K562 (cell line): ENCODE results near the gene HES3. TPM values are rescaled to one million over a fixed set of nuclear protein-coding genes. Genes with fewer than 3 reads are reported as not detected.

ENCODE experiments used
- ATAC-seq: fragments of 200-7000 bp; cut with Tn5 transposase; 3 replicates; pipeline ENCODE4 v1.9.1; 2020; ENCODE audit warnings: moderate library complexity
- Bru-seq: library from RNA; stranded (reverse); fragments of 400-500 nt; gene quantifications from one replicate; lab custom pipeline; 2021; lab: Mats Ljungman, UMichigan
- BruChase-seq, 2 experiments: library from RNA; stranded (reverse); fragments of 400-500 nt; gene quantifications; one replicate each; lab custom pipeline; 2021; lab: Mats Ljungman, UMichigan
- BruUV-seq: library from RNA; stranded (reverse); fragments of 400-500 nt; replicated peaks from 2 replicates; lab custom pipeline; 2021; lab: Mats Ljungman, UMichigan
- CTCF ChIA-PET: fragments of 300-600 bp; formaldehyde crosslinking; extraction: SDS; loops from one replicate; lab custom pipeline; 2021; ENCODE audit warnings: low intra/inter-chr PET ratio; lab: Yijun Ruan, JAX
- POLR2A ChIA-PET: fragments of 300-600, 350-650 bp; sonication (Branson Sonifier 250); formaldehyde crosslinking; extraction: SDS; loops from one replicate; lab custom pipeline; 2021; ENCODE audit warnings: antibody characterized with exemption, inconsistent platforms; lab: Yijun Ruan, JAX
- DNase-seq, 4 experiments: peaks; one replicate each; pipeline versions ENCODE4 v3.0.0 to v3.0.0-alpha.2; 2011 to 2018; ENCODE audit warnings: low spot score in 3 of 4, mixed read lengths in 3 of 4; ENCODE audit errors: extremely low read depth in 1 of 4
- FAIRE-seq: peaks from 2 replicates; lab custom pipeline; 2011; peaks lifted over from hg19 to GRCh38; lab: Jason Lieb, UNC
- H2AFZ ChIP-seq: 2 replicates; pipeline ENCODE4 v1.6.0; 2011; ENCODE audit warnings: low read depth, low read length, control low read depth, inconsistent platforms
- H3K27ac ChIP-seq: fragments of 200-600 bp; 3 replicates; pipeline ENCODE4 v1.8.0; 2011; ENCODE audit warnings: low read depth, mild to moderate bottlenecking, control low read depth, inconsistent platforms, low read length, moderate library complexity, mixed read lengths; ENCODE audit errors: extremely low read depth
- H3K27me3 ChIP-seq, 2 experiments: fragments of 300-600 bp in 1 of 2; 2 replicates in 1 of 2; 3 replicates in 1 of 2; pipeline versions ENCODE4 v1.6.0 to v1.8.0; 2011; ENCODE audit warnings: inconsistent platforms in 2 of 2, low read length in 2 of 2, mild to moderate bottlenecking in 1 of 2, mixed read lengths in 1 of 2, moderate library complexity in 1 of 2; ENCODE audit not compliant: control insufficient read depth in 2 of 2, insufficient read depth in 2 of 2
- H3K36me3 ChIP-seq: fragments of 300-600 bp; 3 replicates; pipeline ENCODE4 v1.8.0; 2011; ENCODE audit warnings: mild to moderate bottlenecking, low read length, inconsistent platforms; ENCODE audit not compliant: control insufficient read depth, insufficient read depth
- H3K4me1 ChIP-seq, 2 experiments: fragments of 200-600 bp in 1 of 2; replicated peaks in 1 of 2; 2 replicates in 1 of 2; 3 replicates in 1 of 2; pipeline versions ENCODE4 v1.5.1 to v1.8.0; 2011; ENCODE audit warnings: inconsistent platforms in 2 of 2, low read length in 2 of 2, mild to moderate bottlenecking in 1 of 2, mixed read lengths in 1 of 2, moderate library complexity in 1 of 2; ENCODE audit not compliant: control insufficient read depth in 2 of 2, insufficient read depth in 2 of 2
- H3K4me2 ChIP-seq: 2 replicates; pipeline ENCODE4 v1.6.1; 2011; ENCODE audit warnings: low read length, control low read depth, inconsistent platforms, mixed read lengths; ENCODE audit not compliant: insufficient read depth
- H3K4me3 ChIP-seq: fragments of 200-600 bp; sonication (generic), shearing (Covaris generic); 2 replicates; pipeline ENCODE4 v1.5.1; 2016; ENCODE audit warnings: control low read depth, inconsistent platforms
- H3K79me2 ChIP-seq: fragments of 200-600 bp; 3 replicates; pipeline ENCODE4 v1.8.0; 2011; ENCODE audit warnings: low read length, inconsistent platforms; ENCODE audit not compliant: control insufficient read depth, insufficient read depth
- H3K9ac ChIP-seq, 2 experiments: 2 replicates each; pipeline versions ENCODE4 v1.6.0 to v1.6.1; 2011; ENCODE audit warnings: low read depth in 2 of 2, low read length in 2 of 2, control low read depth in 1 of 2, inconsistent platforms in 1 of 2, mild to moderate bottlenecking in 1 of 2, mixed read lengths in 1 of 2; ENCODE audit not compliant: insufficient read depth in 1 of 2
- H3K9me1 ChIP-seq: one replicate; pipeline ENCODE4 v1.6.0; 2011; ENCODE audit warnings: inconsistent platforms, mild to moderate bottlenecking, low read length, moderate library complexity; ENCODE audit not compliant: control insufficient read depth, insufficient read depth
- H3K9me3 ChIP-seq: replicated peaks from 2 replicates; pipeline ENCODE4 v1.5.1; 2011; ENCODE audit warnings: low read depth, low read length, inconsistent platforms; ENCODE audit not compliant: control insufficient read depth, insufficient read depth
- H4K20me1 ChIP-seq: replicated peaks from 2 replicates; pipeline ENCODE4 v1.6.1; 2011; ENCODE audit warnings: low read length, inconsistent platforms, mixed read lengths; ENCODE audit not compliant: control insufficient read depth, insufficient read depth
- CBFB ChIP-seq: sonication (generic); formaldehyde crosslinking; IDR thresholded peaks from 2 replicates; pipeline ENCODE4 v1.4.0; 2020; ENCODE audit warnings: mild to moderate bottlenecking, missing genetic modification reagents
- CTBP1 ChIP-seq: fragments of 450-650 bp; IDR thresholded peaks from 2 replicates; pipeline ENCODE4 v1.6.1; 2016; ENCODE audit warnings: borderline replicate concordance
- ERF ChIP-seq: fragments of 450-650 bp; formaldehyde crosslinking; IDR thresholded peaks from 2 replicates; pipeline ENCODE4 v1.4.0; 2020; ENCODE audit warnings: mild to moderate bottlenecking, mixed read lengths
- FOXA3 ChIP-seq, 2 experiments: fragments of 450-650 bp in 1 of 2; sonication (generic) in 1 of 2; formaldehyde crosslinking; IDR thresholded peaks in 1 of 2; conservative IDR thresholded peaks in 1 of 2; 2 replicates each; pipeline versions ENCODE4 v1.4.0 to v1.8.0; 2020 to 2022; ENCODE audit warnings: mild to moderate bottlenecking in 2 of 2, missing genetic modification reagents in 1 of 2
- HBP1 ChIP-seq: fragments of 450-650 bp; formaldehyde crosslinking; IDR thresholded peaks from 2 replicates; pipeline ENCODE4 v1.4.0; 2022; ENCODE audit warnings: missing genetic modification characterization
- HMG20B ChIP-seq: fragments of 250-450 bp; sonication (Bioruptor Pico); IDR thresholded peaks from 2 replicates; pipeline ENCODE4 v1.5.0; 2021; ENCODE audit warnings: mild to moderate bottlenecking
- IRF1 ChIP-seq: sonication (generic); formaldehyde crosslinking; IDR thresholded peaks from 2 replicates; pipeline ENCODE4 v1.8.0; 2022; ENCODE audit warnings: missing genetic modification reagents, mild to moderate bottlenecking, borderline replicate concordance
- MCM5 ChIP-seq: fragments of 450-650 bp; IDR thresholded peaks from 2 replicates; pipeline ENCODE4 v1.6.1; 2016; ENCODE audit warnings: low read depth
- MLX ChIP-seq, 2 experiments: fragments of 450-650 bp in 1 of 2; sonication (generic) in 1 of 2; formaldehyde crosslinking; conservative IDR thresholded peaks; 2 replicates each; pipeline versions ENCODE4 v1.4.0 to v1.8.1; 2020 to 2022; ENCODE audit warnings: mild to moderate bottlenecking in 1 of 2, missing genetic modification reagents in 1 of 2
- NR4A1 ChIP-seq, 2 experiments: fragments of 250-450 bp in 1 of 2; fragments of 450-650 bp in 1 of 2; sonication (Bioruptor Pico) in 1 of 2; IDR thresholded peaks; 2 replicates each; pipeline versions ENCODE4 v1.4.0 to v1.6.1; 2016 to 2020; ENCODE audit warnings: mild to moderate bottlenecking in 2 of 2, missing compliant biosample characterization in 1 of 2, missing genetic modification characterization in 1 of 2, moderate library complexity in 1 of 2
- POLR3G ChIP-seq: IDR thresholded peaks from 2 replicates; pipeline ENCODE4 v1.6.1; 2011; ENCODE audit not compliant: insufficient read length, insufficient replicate concordance; ENCODE audit errors: extremely low read depth
- SRSF1 ChIP-seq: fragments of 200-400 bp; formaldehyde crosslinking; IDR thresholded peaks from 2 replicates; pipeline ENCODE4 v1.6.1; 2017; ENCODE audit warnings: mild to moderate bottlenecking, low read depth, low read length, moderate library complexity
- TAF7 ChIP-seq: fragments of 450-650 bp; IDR thresholded peaks from 2 replicates; pipeline ENCODE4 v1.6.1; 2016; ENCODE audit warnings: missing genetic modification characterization, missing compliant biosample characterization
- ZNF57 ChIP-seq: fragments of 450-650 bp; formaldehyde crosslinking; IDR thresholded peaks from 2 replicates; pipeline ENCODE4 v1.4.0; 2020; ENCODE audit warnings: mild to moderate bottlenecking, moderate library complexity
- ZNF717 ChIP-seq: fragments of 250-450 bp; sonication (Bioruptor Pico); IDR thresholded peaks from 2 replicates; pipeline ENCODE4 v1.5.0; 2021
- WGBS: fragments of 100-300 bp; shearing (Covaris generic); methylation state at CpG from one replicate; pipeline ENCODE4 v1.1.6; 2016; ENCODE audit warnings: low coverage, mixed read lengths; ENCODE audit not compliant: insufficient coverage; ENCODE audit errors: missing lambda C conversion rate; 5-methylcytosine and 5-hydroxymethylcytosine counted together
- in situ Hi-C: fragments of 300-500 bp; cut with MboI; formaldehyde crosslinking; loops from 4 replicates; pipeline ENCODE4 v1.15.0; 2018; ENCODE audit warnings: inconsistent platforms, mixed read lengths
- intact Hi-C: fragments of 100-400 bp; cut with micrococcal nuclease; formaldehyde crosslinking; loops from 2 replicates; pipeline ENCODE4 v1.14.2; 2022
- long read RNA-seq, 3 experiments: library from polyadenylated mRNA in 2 of 3; library from RNA in 1 of 3; unstranded in 2 of 3; stranded (forward) in 1 of 3; transcript quantifications; one replicate each; pipeline ENCODE4 v2.0.0, GENCODE V29; 2019 to 2022
- polyA minus RNA-seq, 3 experiments: library from RNA; depleted of rRNA, polyadenylated mRNA; stranded (reverse); fragments of >200 nt; gene quantifications; 2 replicates each; pipeline ENCODE4 v1.2.3, GENCODE V29; 2011
- polyA plus RNA-seq, 8 experiments: library from polyadenylated mRNA; depleted of rRNA in 4 of 8; stranded (reverse) in 5 of 8; unstranded in 3 of 8; fragments of >200 nt; fragmentation: Nextera tagmentation in 2 of 8; fragmentation: Illumina TruSeq in 1 of 8; extraction: Ambion mirVana in 2 of 8; extraction: Trizol in 1 of 8; gene quantifications; 2 replicates each; pipeline versions ENCODE4 v1.2.1 to v1.2.3, GENCODE V29; 2011 to 2014; ENCODE audit warnings: inconsistent platforms in 1 of 8, missing spikeins in 1 of 8
- total RNA-seq, 7 experiments: library from RNA; depleted of rRNA in 6 of 7; stranded (reverse); fragments of >200 nt in 6 of 7; fragmentation: Illumina TruSeq in 2 of 7; extraction: Trizol in 2 of 7; gene quantifications; 2 replicates each; pipeline versions ENCODE4 v1.2.1 to v1.2.3, GENCODE V29; 2011 to 2021; ENCODE audit warnings: low replicate concordance in 1 of 7

Gene HES3, protein sequence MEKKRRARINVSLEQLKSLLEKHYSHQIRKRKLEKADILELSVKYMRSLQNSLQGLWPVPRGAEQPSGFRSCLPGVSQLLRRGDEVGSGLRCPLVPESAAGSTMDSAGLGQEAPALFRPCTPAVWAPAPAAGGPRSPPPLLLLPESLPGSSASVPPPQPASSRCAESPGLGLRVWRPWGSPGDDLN
- not detected in 2 replicates for total RNA-seq (2011; cell fraction: chromatin; rRNA removed; ENCODE audit: low replicate concordance)
- not detected in 2 replicates for total RNA-seq (2011; cell fraction: nucleolus; rRNA removed)
- not detected in 2 replicates for total RNA-seq (2011; cell fraction: nucleoplasm; rRNA removed)
- total RNA-seq (2014; rRNA removed) (not detected in 2 replicates), total RNA-seq (2014; rRNA removed; fragmentation: Illumina TruSeq; extraction: Trizol) (not detected in 2 replicates), total RNA-seq (2015; rRNA removed; fragmentation: Illumina TruSeq; extraction: Trizol) (not detected in 2 replicates), total RNA-seq (2021) (0.27 TPM in 1 of 2 replicates, not detected in the other), polyA plus RNA-seq (2011; rRNA removed) (not detected in 2 replicates), polyA plus RNA-seq (2014; fragmentation: Illumina TruSeq; extraction: Trizol) (not detected in 2 replicates), polyA plus RNA-seq (2014; fragmentation: Nextera tagmentation; extraction: Ambion mirVana) (not detected), polyA plus RNA-seq (2014; rRNA removed) (not detected in 2 replicates), polyA minus RNA-seq (2011; rRNA and poly(A)+ RNA removed) (not detected in 2 replicates), Bru-seq, nascent RNA (not detected), BruChase-seq, experiment 1, labeled RNA remaining after a 2-hour chase (not detected), BruChase-seq, experiment 2, labeled RNA remaining after a 6-hour chase (not detected)
- polyA plus RNA-seq (2011; cell fraction: cytosol; rRNA removed): not detected in 2 replicates
- not detected in 2 replicates for polyA plus RNA-seq (2011; cell fraction: nucleus; rRNA removed)
- polyA plus RNA-seq (2012): not detected in 2 replicates
- polyA minus RNA-seq (2011; cell fraction: cytosol; rRNA and poly(A)+ RNA removed): not detected in 2 replicates
- polyA minus RNA-seq (2011; cell fraction: nucleus; rRNA and poly(A)+ RNA removed): not detected in 2 replicates
- long read RNA-seq, experiment 1: 0 reads
- long read RNA-seq, experiment 2: 0 reads
- long read RNA-seq, experiment 3: 0 reads

GRCh38 chr1:6243993-6244392, at the start of gene HES3:
TSS of gene HES3 (plus strand) at chr1:6244179. CDS start at chr1:6244366, 187 bp downstream.
- no peaks in the 10 kb centered on the region for H3K9me1 ChIP-seq
- H3K4me1 ChIP-seq: peaks cover 5 to 52% of the 10 kb centered on the region in 2 experiments; a peak in 3 of 5 replicates
- ATAC-seq (no peak), FAIRE-seq (no peak), DNase-seq (no peak)
- 8% methylated on average over 16 of the region's 16 CpGs for WGBS
- no peak within 1 kb of the TSS for H3K4me2 ChIP-seq
- no peaks in the 10 kb centered on the region for H3K36me3 ChIP-seq
- no peaks in the 10 kb centered on the region for H3K79me2 ChIP-seq
- no peak within 1 kb of the TSS for H3K9ac ChIP-seq
- intact Hi-C loops (no loop called here), in situ Hi-C loops (no loop called here)
- no peak within 1 kb of the TSS for H3K27ac ChIP-seq
- ChIA-PET POLR2A (interaction anchor here (1.0 kb wide), 1 partner anchor 168 kb away, joined by 3 read pairs; no protein-coding TSS in a partner anchor), CTCF (interaction anchor here (1.3 to 6.6 kb wide), 3 partner anchors 99 to 203 kb away, joined by 9 to 131 read pairs (median 16); no protein-coding TSS in a partner anchor)
- no peak within 1 kb of the TSS for H3K4me3 ChIP-seq
- peaks cover 37 to 65% of the 10 kb centered on the region in 2 experiments for H3K27me3 ChIP-seq
- BruUV-seq: no TSS peak
- peaks cover 36% of the 10 kb centered on the region for H4K20me1 ChIP-seq
- H3K9me3 ChIP-seq: no peaks in the 10 kb centered on the region
- no peak for TF ChIP-seq SRSF1
- TF ChIP-seq ZNF717 (CRISPR knock-in tag): no peak
- TF ChIP-seq NR4A1 (CRISPR knock-in tag; IDR thresholded peaks at IDR 0.05): no peak
- TF ChIP-seq NR4A1 (tag; IDR thresholded peaks at IDR 0.05): no peak
- TF ChIP-seq HBP1 (CRISPR knock-in tag): no peak
- no peak for TF ChIP-seq CTBP1
- no peak for TF ChIP-seq ZNF57
- no peak for TF ChIP-seq FOXA3 (CRISPR knock-in tag; conservative IDR thresholded peaks at IDR 0.05 in 1 of 2, IDR thresholded peaks at IDR 0.05 in 1 of 2)
- TF ChIP-seq CBFB (CRISPR knock-in tag): no peak
- no peak for TF ChIP-seq TAF7 (tag)
- TF ChIP-seq IRF1: no peak
- no peak for TF ChIP-seq MLX (CRISPR knock-in tag; conservative IDR thresholded peaks at IDR 0.05)
- TF ChIP-seq HMG20B (CRISPR knock-in tag): no peak
- no peak for TF ChIP-seq ERF (CRISPR knock-in tag)
- TF ChIP-seq POLR3G: no peak
- no peak for TF ChIP-seq MCM5
- no peak within 1 kb of the TSS for H2AFZ ChIP-seq
